ENCODE data around the gene GRK2.
"Not testable (repeated sequence)": the region's sequence is repeated elsewhere in the genome, so short reads cannot be mapped to it uniquely, and the experiment has no call there.

Gene GRK2

GRCh38 chr11:67317205-67317887 lies 51.1 kb downstream of the GRK2 start:
- no peak for FAIRE-seq

DNA sequence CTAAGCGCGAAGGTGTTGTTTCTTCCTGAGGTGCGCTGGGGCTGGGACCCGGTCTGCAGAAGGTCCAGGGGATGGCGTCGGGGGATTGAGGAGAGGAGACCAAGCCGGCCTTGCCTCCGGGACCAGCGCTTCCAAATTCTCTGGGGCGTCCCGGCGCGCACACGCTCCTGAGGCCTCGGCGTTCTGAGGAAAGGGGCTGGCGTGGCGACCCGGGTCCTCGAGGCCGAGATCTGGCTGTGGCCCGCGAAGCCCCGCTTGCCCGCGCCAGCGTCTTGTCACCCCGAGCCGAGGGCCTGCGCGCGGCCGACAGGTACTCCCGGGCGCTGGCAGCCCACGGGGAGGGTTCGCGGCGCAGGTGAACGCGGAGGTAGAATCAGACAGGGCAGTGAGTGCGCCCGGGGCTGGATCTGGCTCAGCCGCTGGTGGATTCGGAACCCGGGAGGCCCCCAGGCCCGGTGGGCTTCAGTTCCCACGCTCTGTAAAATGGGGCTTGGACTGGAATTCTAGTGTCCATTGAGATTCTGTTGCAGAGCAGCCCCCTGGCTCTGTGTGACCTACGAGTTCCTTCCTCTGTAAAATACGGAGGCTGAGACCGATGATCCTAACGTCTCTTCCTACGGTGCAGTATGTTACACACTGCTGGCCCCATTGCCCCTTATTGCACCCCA lies 51.7 kb downstream of the GRK2 start:
- FAIRE-seq: no peak

DNA sequence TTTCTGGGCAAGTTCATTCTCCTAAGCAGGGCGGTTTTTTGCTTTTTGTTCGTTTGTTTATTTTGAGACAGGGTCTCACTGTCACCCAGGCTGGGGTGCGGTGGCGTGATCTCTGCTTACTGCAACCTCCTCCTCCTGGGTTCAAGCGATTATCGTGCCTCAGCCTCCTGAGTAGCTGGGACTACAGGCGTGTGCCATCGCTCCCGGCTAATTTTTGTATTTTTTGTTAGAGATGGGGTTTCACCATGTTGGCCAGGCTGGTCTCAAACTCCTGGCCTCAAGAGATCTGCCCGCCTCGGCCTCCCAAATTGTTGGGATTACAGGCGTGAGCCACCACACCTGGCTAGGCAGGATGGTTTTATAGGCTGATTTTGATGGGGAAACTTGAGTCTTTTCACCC lies 52.6 kb downstream of the GRK2 start:
- not testable (repeated sequence) for FAIRE-seq

DNA sequence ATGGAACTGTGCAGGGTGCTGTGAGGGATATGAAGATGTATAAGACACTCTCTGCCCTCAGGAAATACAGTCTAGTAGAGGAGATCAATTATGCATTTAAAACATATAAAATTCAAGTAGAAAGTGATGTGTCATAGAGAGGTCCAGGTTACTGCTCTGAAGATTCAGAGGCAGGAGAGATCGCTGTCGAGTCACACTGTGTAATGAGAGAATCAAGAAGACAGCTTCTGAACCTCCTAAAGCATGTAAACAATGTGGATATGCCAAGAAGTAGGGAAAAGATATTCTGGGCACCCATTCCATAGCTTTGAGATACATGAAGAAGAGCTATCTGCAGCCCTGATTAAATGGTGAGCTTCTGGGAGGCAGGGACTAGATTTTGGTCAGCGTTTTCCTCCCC lies 53.7 kb downstream of the GRK2 start:
- no peak for FAIRE-seq

GRCh38 chr11:67320691-67321090 lies 54.4 kb downstream of the GRK2 start:
- no peak for FAIRE-seq

DNA sequence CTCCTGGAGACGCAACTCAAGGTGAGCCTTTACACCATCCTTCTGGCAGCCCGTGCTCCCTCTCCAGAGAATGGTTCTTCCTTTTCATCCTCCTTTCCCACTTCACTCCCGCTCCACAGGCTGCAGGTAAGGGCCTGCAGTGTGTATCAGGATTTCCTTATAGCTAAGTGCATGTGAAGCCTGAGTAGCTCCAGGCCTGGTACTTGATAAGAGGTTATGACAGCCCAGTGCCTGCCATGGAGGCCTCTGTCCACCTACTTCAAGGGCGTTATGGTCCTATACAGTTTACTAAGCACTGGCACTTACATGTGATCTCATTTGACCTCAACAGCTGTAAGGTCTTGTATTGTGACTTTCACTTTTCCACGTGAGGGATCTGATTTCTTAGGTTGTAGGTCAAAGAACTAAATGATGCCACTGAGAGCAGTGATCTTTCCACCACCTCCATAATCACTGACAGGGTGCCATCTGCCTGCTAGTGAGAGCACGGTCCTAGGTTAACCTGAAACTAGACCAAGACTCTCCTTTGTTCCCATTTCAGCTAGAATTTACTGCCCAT lies 55.1 kb downstream of the GRK2 start:
- FAIRE-seq: no peak

DNA sequence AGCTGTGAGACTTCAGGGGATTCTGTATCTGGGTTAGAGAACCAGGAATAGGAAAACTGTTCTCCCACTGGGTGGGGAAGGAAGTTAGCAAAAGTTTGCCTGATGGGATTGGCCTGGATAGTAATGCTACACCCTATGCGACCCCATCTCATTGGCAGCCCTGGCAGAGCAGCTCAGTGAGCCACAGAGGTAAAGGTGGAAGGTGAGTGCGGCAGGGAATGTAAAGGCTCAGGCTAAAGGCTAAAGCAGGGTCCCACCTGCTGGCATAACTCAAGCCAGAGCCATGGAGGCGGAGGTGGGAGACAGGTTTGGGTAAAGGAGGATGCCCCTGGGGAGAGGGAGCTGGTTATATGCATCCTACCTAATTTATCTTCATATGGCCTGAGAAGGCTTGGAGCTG lies 55.8 kb downstream of the GRK2 start:
- no peak for FAIRE-seq

- FAIRE-seq: no peak
These were observed 57.3 kb downstream of the GRK2 start for GRCh38 chr11:67323526-67323925.

DNA sequence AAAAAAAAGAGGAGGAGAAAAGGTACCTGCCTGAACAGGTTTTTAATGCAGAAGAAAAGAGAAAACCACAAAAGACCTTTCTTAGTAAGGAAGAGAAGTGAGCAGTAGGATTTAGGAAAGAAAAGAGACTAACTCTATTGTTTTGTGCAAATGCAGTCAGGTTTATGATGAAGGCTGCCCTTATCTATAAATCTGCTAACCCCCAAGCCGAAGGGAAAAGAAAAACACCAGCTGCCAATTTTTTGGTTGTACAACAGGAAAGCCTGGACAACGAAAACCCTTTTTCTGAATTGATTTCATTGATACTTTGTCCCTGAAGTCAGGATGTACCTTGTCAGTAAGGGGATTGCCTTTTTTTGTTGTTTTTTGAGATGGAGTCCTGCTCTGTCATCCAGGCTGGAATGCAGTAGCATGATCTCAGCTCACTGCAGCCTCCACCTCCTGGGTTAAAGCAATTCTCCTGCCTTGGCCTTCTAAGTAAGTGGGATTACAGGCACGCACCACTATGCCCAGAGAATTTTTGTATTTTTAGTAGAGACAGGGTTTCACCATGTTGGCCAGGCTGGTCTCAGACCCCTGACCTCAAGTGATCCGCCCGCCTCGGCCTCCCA lies 65.9 kb downstream of the GRK2 start:
- FAIRE-seq: no peak
